Ovary (tissue), 3 donors: Measurements from ENCODE around the gene TEX50.

ENCODE experiments used
- CTCF ChIP-seq, 3 donors: fragments of 450-650 bp in 2 of 3; fragments of 200-600 bp in 1 of 3; IDR thresholded peaks; one replicate each; pipeline versions ENCODE4 v1.5.1 to v1.8.0; 2016 to 2022; ENCODE audit warnings: antibody characterized with exemption in 3 of 3, mild to moderate bottlenecking in 1 of 3
- POLR2A ChIP-seq: fragments of 450-650 bp; IDR thresholded peaks from one replicate; pipeline ENCODE4 v1.6.1; 2017; ENCODE audit warnings: antibody characterized with exemption, mild to moderate bottlenecking, moderate library complexity
- donor health status: DM: no; HTN: no; CAD: no.

GRCh38 chr1:173628888-173629287 lies 6.2 kb upstream of the TEX50 start:
- TF ChIP-seq CTCF (IDR thresholded peaks at IDR 0.05) (no peak), POLR2A (no peak)
